Measurements from ENCODE around the gene FAM186B. TPM values are rescaled to one million over a fixed set of nuclear protein-coding genes. Genes with fewer than 3 reads are reported as not detected.

FAM186B gene
- total RNA-seq, 1 experiment from 2014 or later: 0.42 TPM

GRCh38 chr12:49549735-49550692, 55.4 kb downstream of the FAM186B start (continued):
- no peak for TF ChIP-seq MAX (IDR thresholded peaks at IDR 0.05)
- no peak for TF ChIP-seq POLR2AphosphoS5 (IDR thresholded peaks at IDR 0.05; ENCODE audit: low read depth, low read length)
- TF ChIP-seq POLR2A (IDR thresholded peaks at IDR 0.05; ENCODE audit: borderline replicate concordance, extremely low read depth, insufficient read depth, insufficient read length): no peak

- POLR2A ChIA-PET: no interaction called here
- H4K20me1 ChIP-seq (ENCODE audit: insufficient read depth): no peaks in the 10 kb centered on the region
- no peaks in the 10 kb centered on the region for H3K9me2 ChIP-seq (ENCODE audit: insufficient read depth)
- H2AFZ ChIP-seq (ENCODE audit: low read depth, low read length, poor library complexity, severe bottlenecking): no peak overlapping the region
- no peaks in the 10 kb centered on the region for H3K27me3 ChIP-seq (ENCODE audit: insufficient read depth, low read length)
- DNase-seq (ENCODE audit: low read depth, low spot score) (no peak), ATAC-seq (no peak)
- H3K36me3 ChIP-seq (ENCODE audit: control insufficient read depth in 1 of 2, insufficient read depth in 2 of 2, low read length in 2 of 2): no peaks in the 10 kb centered on the region
- CTCF ChIA-PET: no interaction called here
- H3K79me2 ChIP-seq (ENCODE audit: insufficient read depth, low read length): no peaks in the 10 kb centered on the region
- intact Hi-C loops (cut with micrococcal nuclease): no loop called here
- RAD21 ChIA-PET (ENCODE audit: low non-redundant PET in 1 of 2, low total read pairs in 2 of 2, uncharacterized antibody in 2 of 2, unreplicated experiment in 2 of 2): no interaction called here
- no peak overlapping the region for H3K4me3 ChIP-seq (replicated peaks in 1 of 2; ENCODE audit: low read depth in 1 of 2, low read length in 2 of 2)
- no peak for TF ChIP-seq ZFX (IDR thresholded peaks at IDR 0.05)
- TF ChIP-seq MAX (IDR thresholded peaks at IDR 0.05): no peak
- no peak for TF ChIP-seq SP1 (IDR thresholded peaks at IDR 0.05; ENCODE audit: low read depth)
- no peak for TF ChIP-seq SIN3A (IDR thresholded peaks at IDR 0.05; ENCODE audit: low read depth)
- no peak for TF ChIP-seq RAD21 (IDR thresholded peaks at IDR 0.05; ENCODE audit: low read depth)
- TF ChIP-seq CBX3 (IDR thresholded peaks at IDR 0.05; ENCODE audit: low read depth): no peak
- TF ChIP-seq POLR2AphosphoS5 (IDR thresholded peaks at IDR 0.05; ENCODE audit: low read depth, low read length): no peak
- TF ChIP-seq EZH2 (IDR thresholded peaks at IDR 0.05): no peak
- no peak for TF ChIP-seq JUND (IDR thresholded peaks at IDR 0.05)
- TF ChIP-seq EGR1 (IDR thresholded peaks at IDR 0.05; ENCODE audit: low read depth): no peak
- no peaks in the 10 kb centered on the region for H3K9me3 ChIP-seq (ENCODE audit: control insufficient read depth in 1 of 2, insufficient read depth in 1 of 2, low read depth in 1 of 2, low read length in 2 of 2)
- H3K9ac ChIP-seq (ENCODE audit: low read length): no peak overlapping the region
- no peak overlapping the region for H3K4me2 ChIP-seq (ENCODE audit: low read length)
- BruUV-seq (replicated peaks): no TSS peak
- H3K4me1 ChIP-seq (ENCODE audit: control insufficient read depth in 1 of 2, insufficient read depth in 2 of 2, low read length in 2 of 2): peaks cover 0 to 5% of the 10 kb centered on the region in 2 experiments; a peak in 2 of 4 replicates
- H3K27ac ChIP-seq (ENCODE audit: low read depth, low read length): no peak overlapping the region
These were observed 56.4 kb downstream of the FAM186B start for GRCh38 chr12:49548822-49549648.
